Measurements from ENCODE around the gene CLEC20A.

- TF ChIP-seq POLR2AphosphoS5 (IDR thresholded peaks at IDR 0.05) (no peak), CTCF (IDR thresholded peaks at IDR 0.05) (no peak)
Measured at GRCh38 chr1:178451529-178451928, 45.2 kb downstream of the CLEC20A start.

Measured in suprapubic skin (tissue), 3 donors.